Stimulated activated CD4-positive, alpha-beta T cell treated with anti-CD3 and anti-CD28 coated beads, Interleukin-1b, Interleukin-23, amount 100 ng/mL, for 1 hour (primary cell): ENCODE measurements around the gene SMIM32.

Source experiments
- DNase-seq, 2 donors: peaks; one replicate each; pipeline ENCODE4 v3.0.0-alpha.2; 2020; ENCODE audit warnings: low read depth in 2 of 2

Gene SMIM32

GRCh38 chr5:136192526-136193321, at the start of gene SMIM32:
TSS of gene SMIM32 (minus strand) at chr5:136193162. CDS start at chr5:136192524, 638 bp downstream.
- DNase-seq = no peak

DNA sequence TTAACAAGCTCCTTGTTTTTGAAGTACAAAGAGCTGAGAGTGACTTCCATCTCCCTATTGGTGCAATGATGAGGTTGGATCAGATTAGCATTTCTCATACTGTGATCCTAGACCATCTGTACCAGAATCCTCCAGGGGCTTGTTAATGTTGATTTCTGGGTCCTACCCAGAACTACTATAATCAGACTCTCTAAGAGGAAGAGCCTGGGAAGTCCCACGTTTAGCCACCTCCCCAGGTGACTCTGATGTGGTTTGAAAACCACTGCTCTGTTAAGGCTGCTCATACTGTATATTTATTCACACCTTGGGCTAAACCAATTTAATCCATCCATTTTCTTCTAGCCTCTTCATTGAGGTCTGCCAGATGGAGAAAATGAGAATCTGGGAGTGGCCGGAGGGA, 49.6 kb upstream of the SMIM32 start:
- no peak for DNase-seq

DNA sequence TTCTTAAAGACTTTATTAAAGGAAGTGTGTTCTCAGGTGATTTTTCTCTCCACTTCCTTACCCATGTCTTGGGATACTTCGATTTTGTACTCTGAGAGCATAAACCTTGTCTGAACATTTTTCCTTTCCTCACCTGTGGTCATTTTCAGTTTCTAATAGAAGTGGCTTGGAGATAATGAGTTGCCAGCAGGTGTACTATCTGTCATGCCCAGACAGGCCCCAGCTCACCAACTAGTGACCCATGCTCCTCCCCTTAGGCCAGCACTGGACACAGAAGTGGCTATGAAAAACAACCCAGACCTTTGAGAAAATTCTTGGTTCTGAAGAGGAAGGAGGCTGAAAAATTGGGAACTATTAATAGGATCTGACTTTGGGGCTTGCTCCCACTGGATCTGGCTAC, 49.2 kb upstream of the SMIM32 start:
- no peak for DNase-seq

DNA sequence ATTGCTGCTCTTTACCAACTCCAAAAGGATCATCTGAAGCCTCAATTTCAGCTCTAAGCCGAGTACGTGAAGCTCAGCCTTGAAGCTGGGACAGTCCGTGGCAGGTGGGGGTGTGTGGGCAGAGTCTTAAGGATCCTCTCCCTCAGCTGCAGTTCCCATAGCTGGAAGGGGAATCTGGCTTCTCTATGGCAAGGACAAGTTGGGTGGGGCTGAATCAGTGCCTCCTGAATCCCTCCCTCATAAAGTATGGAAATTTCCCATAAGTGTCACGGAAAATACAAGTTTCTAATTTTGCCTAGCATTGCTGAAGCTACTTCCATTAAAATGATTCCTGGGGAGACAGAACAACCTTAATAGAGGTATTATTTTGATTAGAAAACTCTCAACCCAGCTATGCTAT, 47.9 kb upstream of the SMIM32 start:
- DNase-seq = no peak

GRCh38 chr5:136236479-136237083, 43.6 kb upstream of the SMIM32 start:
- DNase-seq = no peak

- no peak for DNase-seq
These were observed 42.4 kb upstream of the SMIM32 start for GRCh38 chr5:136235321-136235720.

DNA sequence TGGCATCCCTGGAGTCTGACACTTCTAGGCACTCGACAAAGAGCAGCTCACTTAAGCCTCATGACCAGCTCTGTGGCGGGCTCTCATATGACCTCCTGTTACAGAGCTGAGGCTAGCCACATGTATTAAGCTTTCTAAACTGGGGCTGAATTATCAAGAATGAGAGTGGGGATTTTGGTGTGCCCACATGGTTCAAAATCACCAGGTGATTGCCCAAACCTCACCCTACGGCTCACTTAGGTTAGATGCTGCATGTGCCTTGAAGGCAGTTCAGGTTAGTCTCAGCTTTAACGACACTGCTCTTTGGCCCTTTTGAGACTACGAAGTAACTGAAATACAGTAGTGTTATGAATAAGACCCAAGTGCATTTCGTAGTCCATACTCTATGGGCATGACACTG, 39.4 kb upstream of the SMIM32 start:
- DNase-seq = no peak

DNA sequence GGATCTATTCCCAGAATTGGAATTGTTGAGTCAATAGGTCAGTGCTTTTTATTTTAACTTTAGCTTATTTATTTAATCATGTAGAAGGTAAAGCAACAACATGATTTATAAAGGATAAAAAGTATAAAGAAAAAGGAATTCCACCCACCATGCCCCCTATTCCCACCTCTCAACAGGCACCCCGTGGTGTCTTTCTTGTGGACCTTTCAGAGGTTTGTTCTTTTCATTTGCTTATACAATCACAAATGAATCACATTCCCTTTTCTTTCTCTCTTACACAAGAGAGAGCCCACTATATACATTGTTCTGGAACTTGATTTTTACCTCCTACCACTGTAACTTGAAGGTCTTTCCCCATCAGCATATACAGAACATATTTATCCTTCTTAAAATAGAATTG, 37.2 kb upstream of the SMIM32 start:
- no peak for DNase-seq

- DNase-seq = no peak
These were observed 35.3 kb upstream of the SMIM32 start for GRCh38 chr5:136228136-136228757.

- no peak for DNase-seq
These were observed 33.4 kb upstream of the SMIM32 start for GRCh38 chr5:136226401-136226800.

- no peak for DNase-seq
These were observed 32.8 kb upstream of the SMIM32 start for GRCh38 chr5:136225796-136226195.

- DNase-seq = no peak
These were observed 29.7 kb upstream of the SMIM32 start for GRCh38 chr5:136222580-136223235.

DNA sequence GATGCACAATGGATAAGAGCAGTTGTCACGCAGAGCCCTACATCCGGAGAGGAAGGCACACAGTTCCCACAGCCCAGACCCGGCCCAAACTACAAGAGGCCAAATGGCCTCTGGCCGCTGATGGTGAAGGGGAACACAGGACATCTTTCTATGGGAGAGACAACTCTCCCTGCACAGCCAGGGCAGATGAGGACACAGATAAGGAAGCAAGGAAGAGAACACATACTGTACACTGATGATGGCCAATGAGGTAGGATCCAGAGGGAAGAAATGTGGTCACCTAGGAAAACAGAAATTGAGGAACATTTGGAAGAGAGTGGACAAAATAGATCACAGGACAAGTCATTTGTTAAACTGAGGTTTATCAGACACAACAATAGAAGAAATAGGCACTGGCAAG, 28.4 kb upstream of the SMIM32 start:
- no peak for DNase-seq

GRCh38 chr5:136216230-136216629, 23.3 kb upstream of the SMIM32 start:
- DNase-seq = no peak

- no peak for DNase-seq
These were observed 22.9 kb upstream of the SMIM32 start for GRCh38 chr5:136215812-136216211.

DNA sequence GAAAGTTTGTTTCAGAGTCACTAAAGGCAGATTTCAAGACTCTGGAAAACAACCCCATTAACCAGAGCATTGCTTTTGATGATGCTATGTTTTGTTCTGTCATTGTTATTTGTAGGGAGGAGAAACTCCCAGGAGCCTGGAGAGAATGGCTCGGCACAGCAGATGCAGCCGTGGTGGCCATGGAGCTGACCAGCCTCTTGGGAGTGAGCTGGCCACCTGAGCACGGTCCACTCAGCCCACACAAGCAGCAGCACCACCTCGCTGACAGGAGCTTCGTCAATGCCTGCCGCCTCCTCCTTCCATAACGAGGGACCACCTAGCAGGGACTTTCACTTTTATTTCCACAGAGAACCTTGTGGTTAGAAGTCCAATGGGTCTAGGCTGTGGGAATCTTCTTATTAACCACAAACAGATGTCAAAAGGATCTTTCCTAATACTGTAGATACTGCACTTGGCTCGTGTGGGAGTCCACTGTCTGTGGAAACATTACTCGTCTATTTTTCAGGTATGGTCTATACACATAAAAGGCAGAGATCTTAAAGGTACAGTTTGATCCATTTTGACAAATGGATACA, 21.0 kb upstream of the SMIM32 start:
- DNase-seq = no peak

DNA sequence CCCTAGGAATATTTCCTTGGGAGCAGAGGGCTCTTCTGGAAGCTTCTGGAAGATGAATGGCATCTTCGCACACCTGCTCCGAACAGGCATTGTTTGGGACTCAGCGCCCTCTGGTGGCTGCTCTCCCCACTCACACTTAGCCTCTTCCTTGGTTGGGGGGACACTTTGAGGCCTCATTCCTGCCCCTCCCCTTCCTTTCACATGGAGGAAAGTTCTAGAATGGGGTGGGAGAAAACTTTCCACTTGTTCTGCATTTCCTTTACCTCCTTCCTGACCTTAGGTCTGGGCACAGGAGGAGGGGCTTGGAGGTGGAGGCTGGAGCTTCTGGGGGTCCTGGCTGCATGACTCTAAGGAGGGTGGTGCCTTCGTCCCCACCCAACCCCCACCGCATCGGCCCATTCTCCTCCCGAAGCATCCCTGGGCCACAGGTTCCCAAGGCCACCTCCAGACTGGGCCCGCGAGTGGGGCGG, 19.3 kb upstream of the SMIM32 start:
- DNase-seq = peak in 1 of 2 donors; percentile 9

DNA sequence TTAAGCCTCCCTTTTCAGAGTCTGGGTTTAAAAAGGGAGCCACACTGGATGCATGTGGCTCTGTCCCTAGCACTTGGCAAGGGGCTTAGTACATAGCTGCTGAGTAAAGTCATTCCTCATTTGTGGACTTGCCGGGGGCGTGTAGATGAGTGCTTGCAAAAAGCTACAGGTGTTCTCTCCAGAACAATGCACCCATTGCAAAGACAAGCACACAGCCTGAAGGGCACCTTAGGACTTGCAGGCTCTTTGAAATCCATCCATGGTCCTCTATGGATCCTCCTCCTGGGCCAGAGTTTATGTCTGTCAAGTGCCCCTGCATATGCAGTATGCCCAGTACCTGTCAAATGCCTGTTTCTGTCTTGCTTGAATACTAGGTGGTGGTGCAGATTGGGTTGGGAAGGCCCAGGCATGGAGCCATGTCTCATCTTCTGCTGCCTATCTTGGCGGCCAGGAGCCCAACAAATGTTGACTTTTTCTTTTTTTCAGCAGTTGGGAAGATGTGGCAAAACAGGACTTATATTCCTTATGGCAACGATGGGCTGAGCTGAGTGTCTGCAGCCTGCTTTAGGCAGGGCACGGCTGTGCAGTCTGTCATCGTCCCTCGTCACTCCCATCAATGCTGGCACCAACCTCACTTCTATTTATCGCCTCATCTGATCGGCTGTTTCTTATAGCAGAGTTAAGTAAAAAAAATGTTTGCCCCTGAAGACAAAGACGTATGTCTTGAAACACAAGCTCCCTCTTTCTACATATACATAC, 18.5 kb upstream of the SMIM32 start:
- DNase-seq = no peak

- DNase-seq = no peak
These were observed 17.3 kb upstream of the SMIM32 start for GRCh38 chr5:136210259-136210658.

- no peak for DNase-seq
These were observed 16.5 kb upstream of the SMIM32 start for GRCh38 chr5:136209346-136209910.

DNA sequence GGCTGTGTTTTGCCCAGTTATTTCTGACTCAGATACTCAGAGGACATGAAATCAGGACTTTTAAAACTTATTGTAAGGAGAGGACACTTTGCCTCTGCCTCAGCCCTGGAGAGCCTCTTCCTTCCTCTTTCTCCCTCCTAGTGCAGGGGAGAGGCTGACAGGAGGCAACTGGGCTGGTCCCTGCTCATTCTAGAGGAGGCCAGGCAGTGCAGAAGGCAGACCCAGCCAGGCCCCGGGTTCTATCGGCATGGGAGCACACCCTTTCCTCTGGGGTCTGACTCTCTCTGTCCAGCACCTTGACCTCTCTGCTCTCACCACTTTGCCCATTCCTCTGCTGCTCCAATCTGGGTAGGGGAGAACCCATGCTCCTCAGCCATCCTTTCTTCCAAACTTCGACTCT, 16.0 kb upstream of the SMIM32 start:
- no peak for DNase-seq
